ENCODE data around the gene DDX56.

DNA sequence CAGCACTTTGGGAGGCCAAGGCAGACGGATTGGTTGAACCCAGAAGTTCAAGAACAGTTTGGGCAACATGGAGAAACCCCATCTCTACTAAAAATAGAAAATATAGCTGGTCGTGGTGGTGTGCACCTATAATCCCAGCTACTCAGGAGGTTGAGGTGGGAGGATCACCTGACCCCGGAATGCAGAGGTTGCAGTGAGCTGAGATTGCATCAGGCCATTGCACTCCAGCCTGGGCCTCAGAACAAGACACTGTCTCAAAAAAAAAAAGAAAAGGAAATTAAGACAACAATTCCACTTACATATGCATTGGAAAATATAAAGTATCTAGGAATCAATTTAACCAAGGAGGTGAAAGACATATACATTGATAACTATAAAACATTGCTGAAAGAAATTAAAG, 25.5 kb upstream of the DDX56 start:
- TF ChIP-seq, protein P1, sequence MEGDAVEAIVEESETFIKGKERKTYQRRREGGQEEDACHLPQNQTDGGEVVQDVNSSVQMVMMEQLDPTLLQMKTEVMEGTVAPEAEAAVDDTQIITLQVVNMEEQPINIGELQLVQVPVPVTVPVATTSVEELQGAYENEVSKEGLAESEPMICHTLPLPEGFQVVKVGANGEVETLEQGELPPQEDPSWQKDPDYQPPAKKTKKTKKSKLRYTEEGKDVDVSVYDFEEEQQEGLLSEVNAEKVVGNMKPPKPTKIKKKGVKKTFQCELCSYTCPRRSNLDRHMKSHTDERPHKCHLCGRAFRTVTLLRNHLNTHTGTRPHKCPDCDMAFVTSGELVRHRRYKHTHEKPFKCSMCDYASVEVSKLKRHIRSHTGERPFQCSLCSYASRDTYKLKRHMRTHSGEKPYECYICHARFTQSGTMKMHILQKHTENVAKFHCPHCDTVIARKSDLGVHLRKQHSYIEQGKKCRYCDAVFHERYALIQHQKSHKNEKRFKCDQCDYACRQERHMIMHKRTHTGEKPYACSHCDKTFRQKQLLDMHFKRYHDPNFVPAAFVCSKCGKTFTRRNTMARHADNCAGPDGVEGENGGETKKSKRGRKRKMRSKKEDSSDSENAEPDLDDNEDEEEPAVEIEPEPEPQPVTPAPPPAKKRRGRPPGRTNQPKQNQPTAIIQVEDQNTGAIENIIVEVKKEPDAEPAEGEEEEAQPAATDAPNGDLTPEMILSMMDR (optimal IDR thresholded peaks at IDR 0.05 in 1 of 3, IDR thresholded peaks at IDR 0.05 in 1 of 3, conservative IDR thresholded peaks at IDR 0.05 in 1 of 3; ENCODE audit: extremely low read depth in 1 of 3, insufficient read depth in 2 of 3, low read length in 3 of 3), result no peak
- no peak for TF ChIP-seq EZH2 (IDR thresholded peaks at IDR 0.05; ENCODE audit: low read length)
